ENCODE data around the gene DCUN1D4. TPM values are rescaled to one million over a fixed set of nuclear protein-coding genes. Genes with fewer than 3 reads are reported as not detected.

Gene DCUN1D4
- total RNA-seq, 1 experiment from 2014 or later: 50.2 TPM

DNA sequence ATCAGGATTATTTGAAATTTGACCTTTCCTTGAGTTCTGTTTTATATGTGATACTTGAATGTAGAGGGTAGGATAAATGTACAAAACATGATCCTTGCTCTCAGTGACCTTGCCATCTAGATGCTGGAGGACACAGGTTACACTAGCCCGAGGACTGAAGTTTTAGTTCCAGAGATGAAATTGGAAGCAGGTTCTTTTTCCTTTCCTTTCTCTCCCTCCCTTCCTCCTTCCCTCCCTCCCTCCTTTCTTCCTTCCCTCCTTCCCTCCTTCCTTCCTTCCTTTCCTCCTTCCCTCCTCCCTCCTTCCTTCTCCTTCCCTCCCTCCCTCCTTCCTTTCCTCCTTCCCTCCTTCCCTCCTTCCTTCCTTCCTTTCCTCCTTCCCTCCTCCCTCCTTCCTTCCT, 122.9 kb downstream of the DCUN1D4 start:
- BruUV-seq (replicated peaks): no TSS peak
- Histone ChIP-seq H3K27ac (ENCODE audit: low read depth, low read length) (no peak overlapping the region), H3K36me3 (ENCODE audit: control insufficient read depth in 1 of 2, insufficient read depth in 2 of 2, low read length in 2 of 2) (no peaks in the 10 kb centered on the region), H2AFZ (ENCODE audit: low read depth, low read length, poor library complexity, severe bottlenecking) (no peak overlapping the region), H3K4me1 (ENCODE audit: control insufficient read depth in 1 of 2, insufficient read depth in 2 of 2, low read length in 2 of 2) (no peaks in the 10 kb centered on the region), H3K4me3 (replicated peaks in 1 of 2; ENCODE audit: low read depth in 1 of 2, low read length in 2 of 2) (no peak overlapping the region), H3K9me2 (ENCODE audit: insufficient read depth) (no peaks in the 10 kb centered on the region), H3K79me2 (ENCODE audit: insufficient read depth, low read length) (no peaks in the 10 kb centered on the region), H3K9me3 (ENCODE audit: control insufficient read depth in 1 of 2, insufficient read depth in 1 of 2, low read depth in 1 of 2, low read length in 2 of 2) (no peaks in the 10 kb centered on the region), H4K20me1 (ENCODE audit: insufficient read depth) (no peaks in the 10 kb centered on the region), H3K4me2 (ENCODE audit: low read length) (no peak overlapping the region), H3K27me3 (ENCODE audit: insufficient read depth, low read length) (peaks cover 3% of the 10 kb centered on the region; the same call in 1 of the 2 replicates), H3K9ac (ENCODE audit: low read length) (no peak overlapping the region)
- ATAC-seq (no peak), DNase-seq (ENCODE audit: low read depth, low spot score) (no peak)
- intact Hi-C loops (cut with micrococcal nuclease): no loop called here
- ChIA-PET POLR2A (no interaction called here), CTCF (no interaction called here), RAD21 (ENCODE audit: low non-redundant PET in 1 of 2, low total read pairs in 2 of 2, uncharacterized antibody in 2 of 2, unreplicated experiment in 2 of 2) (no interaction called here)
- TF ChIP-seq ZFX (IDR thresholded peaks at IDR 0.05): no peak
- no peak for TF ChIP-seq CTCF (IDR thresholded peaks at IDR 0.05 in 2 of 3, conservative IDR thresholded peaks at IDR 0.05 in 1 of 3; ENCODE audit: borderline replicate concordance in 1 of 3, insufficient read depth in 1 of 3, low read depth in 2 of 3, low read length in 2 of 3)
- TF ChIP-seq EZH2phosphoT487 (IDR thresholded peaks at IDR 0.05; ENCODE audit: borderline replicate concordance): no peak
- no peak for TF ChIP-seq JUND (IDR thresholded peaks at IDR 0.05)
- no peak for TF ChIP-seq ELF1 (IDR thresholded peaks at IDR 0.05; ENCODE audit: borderline replicate concordance, low read depth)
- TF ChIP-seq REST (IDR thresholded peaks at IDR 0.05; ENCODE audit: low read depth): no peak
- no peak for TF ChIP-seq POLR2A (IDR thresholded peaks at IDR 0.05; ENCODE audit: borderline replicate concordance, extremely low read depth, insufficient read depth, insufficient read length)
- TF ChIP-seq EGR1 (IDR thresholded peaks at IDR 0.05; ENCODE audit: low read depth): no peak
- no peak for TF ChIP-seq TCF7L2 (IDR thresholded peaks at IDR 0.05; ENCODE audit: borderline replicate concordance, extremely low read depth, insufficient read depth, insufficient read length)
- no peak for TF ChIP-seq ZNF274 (IDR thresholded peaks at IDR 0.05; ENCODE audit: low read depth, low read length)
- no peak for TF ChIP-seq CBX3 (IDR thresholded peaks at IDR 0.05; ENCODE audit: low read depth)
- no peak for TF ChIP-seq SP1 (IDR thresholded peaks at IDR 0.05; ENCODE audit: low read depth)
- no peak for TF ChIP-seq CEBPB (IDR thresholded peaks at IDR 0.05; ENCODE audit: low read depth)
- TF ChIP-seq POLR2AphosphoS5 (IDR thresholded peaks at IDR 0.05; ENCODE audit: low read depth, low read length): no peak
- TF ChIP-seq FOSL1 (IDR thresholded peaks at IDR 0.05; ENCODE audit: low read depth): no peak
- no peak for TF ChIP-seq ATF3 (IDR thresholded peaks at IDR 0.05)
- no peak for TF ChIP-seq SRF (IDR thresholded peaks at IDR 0.05; ENCODE audit: low read depth)
- TF ChIP-seq YY1 (IDR thresholded peaks at IDR 0.05; ENCODE audit: extremely low read depth, insufficient replicate concordance, low read depth, low read length): no peak
